Measurements from ENCODE around the gene AKAP8.
"Not testable (repeated sequence)": the region's sequence is repeated elsewhere in the genome, so short reads cannot be mapped to it uniquely, and the experiment has no call there.

Gene AKAP8

GRCh38 chr19:15397782-15398181, 18.2 kb upstream of the AKAP8 start:
- H3K27ac ChIP-seq, result no peak overlapping the region
- TF ChIP-seq ZFX (IDR thresholded peaks at IDR 0.05) (no peak), CTCF (conservative IDR thresholded peaks at IDR 0.05) (no peak)

- no peak overlapping the region for H3K27ac ChIP-seq
- TF ChIP-seq ZFX (IDR thresholded peaks at IDR 0.05), result no peak
- no peak for TF ChIP-seq CTCF (conservative IDR thresholded peaks at IDR 0.05)
These were observed 17.6 kb upstream of the AKAP8 start for GRCh38 chr19:15397236-15397635.

GRCh38 chr19:15396436-15396835, 16.8 kb upstream of the AKAP8 start:
- H3K27ac ChIP-seq, result no peak overlapping the region
- TF ChIP-seq ZFX (IDR thresholded peaks at IDR 0.05) (no peak), CTCF (conservative IDR thresholded peaks at IDR 0.05) (no peak)

GRCh38 chr19:15395251-15395650, 15.7 kb upstream of the AKAP8 start:
- not testable (repeated sequence) for H3K27ac ChIP-seq

GRCh38 chr19:15394426-15394825, 14.8 kb upstream of the AKAP8 start:
- no peak for TF ChIP-seq CTCF (conservative IDR thresholded peaks at IDR 0.05)
- TF ChIP-seq ZFX (IDR thresholded peaks at IDR 0.05), result no peak
- H3K27ac ChIP-seq, result no peak overlapping the region

GRCh38 chr19:15393963-15394362, 14.4 kb upstream of the AKAP8 start:
- no peak overlapping the region for H3K27ac ChIP-seq
- TF ChIP-seq ZFX (IDR thresholded peaks at IDR 0.05) (no peak), CTCF (conservative IDR thresholded peaks at IDR 0.05) (no peak)

- H3K27ac ChIP-seq, result no peak overlapping the region
- TF ChIP-seq ZFX (IDR thresholded peaks at IDR 0.05), result no peak
- no peak for TF ChIP-seq CTCF (conservative IDR thresholded peaks at IDR 0.05)
These were observed 11.2 kb upstream of the AKAP8 start for GRCh38 chr19:15390814-15391213.

GRCh38 chr19:15381864-15382263, 2.3 kb upstream of the AKAP8 start:
- no peak for TF ChIP-seq ZFX (IDR thresholded peaks at IDR 0.05)
- TF ChIP-seq CTCF (conservative IDR thresholded peaks at IDR 0.05), result no peak
- no peak overlapping the region for H3K27ac ChIP-seq

Measured in C4-2B (cell line).